DND-41 (cell line): Measurements from ENCODE around the gene MIPOL1.

Source experiments
- ATAC-seq: fragments of 200-7000 bp; cut with Tn5 transposase; 3 replicates; pipeline ENCODE4 v1.9.1; 2021; ENCODE audit warnings: low read depth; ENCODE audit not compliant: insufficient read depth
- DNase-seq: peaks from one replicate; pipeline ENCODE4 v3.0.0-alpha.2; 2020
- H2AFZ ChIP-seq: 2 replicates; pipeline ENCODE4 v1.6.0; 2012; ENCODE audit warnings: low read depth, low read length
- H3K27ac ChIP-seq: 2 replicates; pipeline ENCODE4 v1.5.1; 2012; ENCODE audit warnings: low read length, inconsistent platforms
- H3K27me3 ChIP-seq: fragments of 200-600 bp; sonication (generic); 2 replicates; pipeline ENCODE4 v1.6.0; 2012; ENCODE audit warnings: low read length, mild to moderate bottlenecking, inconsistent platforms; ENCODE audit not compliant: insufficient read depth, poor library complexity
- H3K36me3 ChIP-seq: 2 replicates; pipeline ENCODE4 v1.5.1; 2012; ENCODE audit warnings: low read length, inconsistent platforms; ENCODE audit not compliant: insufficient read depth
- H3K4me1 ChIP-seq: 2 replicates; pipeline ENCODE4 v1.5.1; 2012; ENCODE audit warnings: mild to moderate bottlenecking, low read length; ENCODE audit not compliant: insufficient read depth
- H3K4me2 ChIP-seq: 2 replicates; pipeline ENCODE4 v1.6.0; 2012; ENCODE audit warnings: mild to moderate bottlenecking, moderate library complexity, low read length, inconsistent platforms; ENCODE audit not compliant: insufficient read depth
- H3K4me3 ChIP-seq, 2 experiments: fragments of 200-600 bp in 1 of 2; shearing (Covaris generic) in 1 of 2; 2 replicates each; pipeline ENCODE4 v1.5.1; 2012 to 2016; ENCODE audit warnings: inconsistent platforms in 2 of 2, low read length in 2 of 2, mild to moderate bottlenecking in 2 of 2, low read depth in 1 of 2, moderate library complexity in 1 of 2
- H3K79me2 ChIP-seq: 2 replicates; pipeline ENCODE4 v1.6.0; 2012; ENCODE audit warnings: low read length, inconsistent platforms; ENCODE audit not compliant: insufficient read depth
- H3K9ac ChIP-seq: 2 replicates; pipeline ENCODE4 v1.6.0; 2012; ENCODE audit warnings: low read depth, mild to moderate bottlenecking, inconsistent platforms, low read length, moderate library complexity
- H3K9me3 ChIP-seq: 2 replicates; pipeline ENCODE4 v1.5.1; 2012; ENCODE audit warnings: low read length, moderate library complexity, mild to moderate bottlenecking, inconsistent platforms; ENCODE audit not compliant: insufficient read depth, severe bottlenecking
- H4K20me1 ChIP-seq: 2 replicates; pipeline ENCODE4 v1.6.0; 2012; ENCODE audit warnings: low read length; ENCODE audit not compliant: insufficient read depth
- EZH2 ChIP-seq: IDR thresholded peaks from 3 replicates; pipeline ENCODE4 v1.6.1; 2012; ENCODE audit warnings: borderline replicate concordance, low read depth, mild to moderate bottlenecking, moderate library complexity, low read length, inconsistent platforms; ENCODE audit not compliant: severe bottlenecking
- TF ChIP-seq, protein P1 (sequence below): IDR thresholded peaks from 2 replicates; pipeline ENCODE4 v1.5.1; 2012; ENCODE audit warnings: borderline replicate concordance, low read length, moderate library complexity, mild to moderate bottlenecking; ENCODE audit not compliant: poor library complexity, severe bottlenecking; ENCODE audit errors: extremely low read depth

MIPOL1 gene

DNA sequence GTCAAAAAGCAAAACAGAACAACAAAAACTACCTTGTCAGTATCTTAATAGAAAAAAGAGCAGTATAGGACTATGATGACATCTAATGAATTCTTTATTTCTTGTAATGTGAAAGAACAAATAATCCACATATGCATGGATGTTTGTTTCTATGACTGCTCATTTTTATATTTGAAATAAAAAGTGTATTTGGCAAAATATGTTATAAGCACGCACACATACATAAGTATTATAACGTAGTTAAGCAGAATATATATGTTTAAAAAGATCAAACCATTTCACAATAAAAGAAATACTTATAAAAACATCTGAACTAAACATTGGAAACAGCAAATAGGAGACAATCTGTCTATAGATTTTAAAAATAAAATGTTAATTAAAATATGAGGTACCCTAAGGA lies 74.8 kb downstream of the MIPOL1 start:
- no peak overlapping the region for H3K4me2 ChIP-seq
- no peak overlapping the region for H2AFZ ChIP-seq
- no peaks in the 10 kb centered on the region for H3K27me3 ChIP-seq
- H3K9ac ChIP-seq, result no peak overlapping the region
- no peak for ATAC-seq
- no peaks in the 10 kb centered on the region for H3K9me3 ChIP-seq
- no peak for TF ChIP-seq EZH2
- TF ChIP-seq, protein P1, sequence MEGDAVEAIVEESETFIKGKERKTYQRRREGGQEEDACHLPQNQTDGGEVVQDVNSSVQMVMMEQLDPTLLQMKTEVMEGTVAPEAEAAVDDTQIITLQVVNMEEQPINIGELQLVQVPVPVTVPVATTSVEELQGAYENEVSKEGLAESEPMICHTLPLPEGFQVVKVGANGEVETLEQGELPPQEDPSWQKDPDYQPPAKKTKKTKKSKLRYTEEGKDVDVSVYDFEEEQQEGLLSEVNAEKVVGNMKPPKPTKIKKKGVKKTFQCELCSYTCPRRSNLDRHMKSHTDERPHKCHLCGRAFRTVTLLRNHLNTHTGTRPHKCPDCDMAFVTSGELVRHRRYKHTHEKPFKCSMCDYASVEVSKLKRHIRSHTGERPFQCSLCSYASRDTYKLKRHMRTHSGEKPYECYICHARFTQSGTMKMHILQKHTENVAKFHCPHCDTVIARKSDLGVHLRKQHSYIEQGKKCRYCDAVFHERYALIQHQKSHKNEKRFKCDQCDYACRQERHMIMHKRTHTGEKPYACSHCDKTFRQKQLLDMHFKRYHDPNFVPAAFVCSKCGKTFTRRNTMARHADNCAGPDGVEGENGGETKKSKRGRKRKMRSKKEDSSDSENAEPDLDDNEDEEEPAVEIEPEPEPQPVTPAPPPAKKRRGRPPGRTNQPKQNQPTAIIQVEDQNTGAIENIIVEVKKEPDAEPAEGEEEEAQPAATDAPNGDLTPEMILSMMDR, result no peak
- no peaks in the 10 kb centered on the region for H3K79me2 ChIP-seq
- H3K27ac ChIP-seq, result no peak overlapping the region
- H3K36me3 ChIP-seq, result no peaks in the 10 kb centered on the region
- H3K4me1 ChIP-seq, result no peaks in the 10 kb centered on the region
- no peaks in the 10 kb centered on the region for H4K20me1 ChIP-seq
- H3K4me3 ChIP-seq, result no peak overlapping the region
- DNase-seq, result no peak

DNA sequence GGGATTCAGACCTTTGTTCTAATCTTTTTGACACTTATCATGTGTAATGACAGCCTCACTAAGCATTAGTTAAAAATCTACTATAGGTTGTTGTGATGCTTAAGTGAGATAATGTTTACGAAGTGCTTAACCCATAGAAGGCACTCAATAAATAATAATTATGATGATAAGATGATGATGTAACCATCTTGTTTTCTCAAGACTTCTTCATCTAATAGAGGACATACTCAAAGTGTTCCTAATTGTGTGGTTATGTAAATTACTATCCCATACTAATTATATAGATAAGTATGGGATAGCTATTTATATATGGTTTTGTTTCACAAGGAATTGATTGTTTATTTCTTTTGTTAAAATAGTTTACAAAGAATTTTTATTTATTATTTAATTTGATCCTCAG lies 76.9 kb downstream of the MIPOL1 start:
- no peaks in the 10 kb centered on the region for H3K4me1 ChIP-seq
- ATAC-seq (no peak), DNase-seq (no peak)
- no peak for TF ChIP-seq EZH2
- TF ChIP-seq, protein P1, result no peak
- no peaks in the 10 kb centered on the region for H3K9me3 ChIP-seq
- H3K36me3 ChIP-seq, result no peaks in the 10 kb centered on the region
- H3K27me3 ChIP-seq, result no peaks in the 10 kb centered on the region
- no peaks in the 10 kb centered on the region for H3K79me2 ChIP-seq
- no peak overlapping the region for H3K4me2 ChIP-seq
- no peak overlapping the region for H3K9ac ChIP-seq
- H2AFZ ChIP-seq, result no peak overlapping the region
- no peaks in the 10 kb centered on the region for H4K20me1 ChIP-seq
- no peak overlapping the region for H3K4me3 ChIP-seq
- no peak overlapping the region for H3K27ac ChIP-seq

DNA sequence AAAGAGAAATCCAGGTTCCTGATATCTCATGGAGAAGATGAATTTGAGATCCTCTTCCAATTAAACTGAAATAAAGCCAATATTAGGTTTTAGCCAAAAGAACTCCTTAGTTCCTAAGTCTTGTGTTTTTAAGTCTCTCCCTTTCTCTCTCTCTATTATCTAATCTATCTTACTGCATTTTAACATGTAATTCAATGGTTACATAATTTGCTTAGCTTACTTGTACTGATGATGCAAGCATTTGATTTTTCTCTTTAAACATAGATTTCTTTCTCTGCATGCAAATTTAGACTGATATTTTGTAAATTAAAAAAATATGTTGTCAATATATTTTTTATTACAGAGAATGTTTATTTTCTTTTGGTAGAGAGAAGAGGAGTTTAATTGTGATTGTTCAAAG lies 78.2 kb downstream of the MIPOL1 start:
- no peak overlapping the region for H3K4me3 ChIP-seq
- H3K79me2 ChIP-seq, result no peaks in the 10 kb centered on the region
- TF ChIP-seq, protein P1, result no peak
- ATAC-seq, result no peak
- H4K20me1 ChIP-seq, result no peaks in the 10 kb centered on the region
- no peaks in the 10 kb centered on the region for H3K27me3 ChIP-seq
- no peak overlapping the region for H3K4me2 ChIP-seq
- no peak overlapping the region for H3K9ac ChIP-seq
- no peak overlapping the region for H2AFZ ChIP-seq
- no peak for DNase-seq
- H3K4me1 ChIP-seq, result no peaks in the 10 kb centered on the region
- no peaks in the 10 kb centered on the region for H3K9me3 ChIP-seq
- no peaks in the 10 kb centered on the region for H3K36me3 ChIP-seq
- H3K27ac ChIP-seq, result no peak overlapping the region

DNA sequence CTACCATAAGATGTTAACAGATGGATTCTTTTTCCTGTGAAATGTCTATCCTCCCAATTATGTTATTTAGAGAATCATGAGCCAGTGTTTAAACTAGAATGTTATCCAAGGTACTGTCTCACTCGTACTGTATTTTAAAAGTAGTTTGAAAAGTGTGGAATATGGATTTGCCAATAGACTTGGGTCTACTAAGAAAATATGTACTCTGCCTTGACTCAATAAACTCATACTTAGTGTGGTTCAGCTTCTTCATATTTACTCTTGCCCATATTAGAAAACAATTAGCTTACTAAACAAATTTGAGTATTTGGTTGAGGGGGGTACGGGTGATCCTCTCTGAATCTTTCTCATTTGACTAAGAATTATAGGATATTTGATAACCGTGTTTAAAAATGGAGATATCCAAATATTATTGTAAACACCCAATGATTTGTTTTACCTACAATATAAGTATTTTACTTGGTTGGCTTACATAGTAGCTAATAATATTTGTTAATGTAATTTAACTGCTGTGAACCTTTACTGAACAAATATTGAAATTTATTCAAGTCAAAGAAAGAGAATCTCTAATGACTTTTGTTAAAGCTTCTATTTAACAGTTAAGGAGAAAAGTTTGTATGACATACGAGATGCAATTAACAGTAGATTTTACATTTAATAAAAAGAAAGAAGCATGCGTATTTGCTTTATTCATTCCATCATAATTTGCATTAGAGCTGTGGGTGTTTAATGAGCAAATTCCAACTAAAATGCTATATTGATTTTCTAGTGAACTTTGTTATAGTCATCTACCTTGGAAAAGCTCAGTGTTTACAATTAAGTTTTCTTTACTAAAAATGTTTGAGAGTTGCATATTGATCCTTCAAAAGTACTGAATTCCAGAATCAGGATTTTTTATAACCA lies 81.2 kb downstream of the MIPOL1 start:
- H3K27me3 ChIP-seq, result no peaks in the 10 kb centered on the region
- no peaks in the 10 kb centered on the region for H3K36me3 ChIP-seq
- no peak for ATAC-seq
- no peak for DNase-seq
- no peaks in the 10 kb centered on the region for H3K79me2 ChIP-seq
- no peak overlapping the region for H3K27ac ChIP-seq
- H4K20me1 ChIP-seq, result no peaks in the 10 kb centered on the region
- H3K9ac ChIP-seq, result no peak overlapping the region
- H2AFZ ChIP-seq, result no peak overlapping the region
- no peaks in the 10 kb centered on the region for H3K9me3 ChIP-seq
- no peak overlapping the region for H3K4me2 ChIP-seq
- no peaks in the 10 kb centered on the region for H3K4me1 ChIP-seq
- no peak overlapping the region for H3K4me3 ChIP-seq
- no peak for TF ChIP-seq EZH2
- TF ChIP-seq, protein P1, result no peak
